HCT116 (cell line): ENCODE results near the gene DIP2C.

Experiments used
- ELF1 ChIP-seq: IDR thresholded peaks from 2 replicates; pipeline ENCODE4 v1.6.1; 2012; ENCODE audit warnings: low read depth, borderline replicate concordance
- EZH2 ChIP-seq: fragments of 200-600 bp; sonication (generic); IDR thresholded peaks from 2 replicates; pipeline ENCODE4 v1.6.1; 2017; ENCODE audit warnings: antibody characterized with exemption, mixed run types
- EZH2phosphoT487 ChIP-seq: fragments of 200-600 bp; IDR thresholded peaks from 2 replicates; pipeline ENCODE4 v1.6.1; 2018; ENCODE audit warnings: antibody characterized with exemption, borderline replicate concordance
- MAX ChIP-seq: IDR thresholded peaks from 2 replicates; pipeline ENCODE4 v1.6.1; 2012
- POLR2A ChIP-seq: IDR thresholded peaks from 2 replicates; pipeline ENCODE4 v1.7.0; 2011; ENCODE audit warnings: borderline replicate concordance; ENCODE audit not compliant: insufficient read depth, insufficient read length; ENCODE audit errors: extremely low read depth
- POLR2AphosphoS5 ChIP-seq: IDR thresholded peaks from 2 replicates; pipeline ENCODE4 v1.6.1; 2011; ENCODE audit warnings: mild to moderate bottlenecking, low read depth, low read length, moderate library complexity
- RAD21 ChIP-seq: IDR thresholded peaks from 2 replicates; pipeline ENCODE4 v1.6.1; 2012; ENCODE audit warnings: low read depth, mild to moderate bottlenecking
- REST ChIP-seq: IDR thresholded peaks from 2 replicates; pipeline ENCODE4 v1.6.1; 2012; ENCODE audit warnings: low read depth
- SIN3A ChIP-seq: IDR thresholded peaks from 2 replicates; pipeline ENCODE4 v1.6.1; 2012; ENCODE audit warnings: low read depth
- TF ChIP-seq, protein P1 (sequence below), 3 experiments: fragments of 200-600 bp in 1 of 3; sonication (generic) in 1 of 3; IDR thresholded peaks in 2 of 3; conservative IDR thresholded peaks in 1 of 3; 2 replicates each; pipeline ENCODE4 v1.5.1; 2012 to 2017; ENCODE audit warnings: low read depth in 2 of 3, low read length in 2 of 3, antibody characterized with exemption in 1 of 3, borderline replicate concordance in 1 of 3, control low read depth in 1 of 3, mild to moderate bottlenecking in 1 of 3, mixed read lengths in 1 of 3, mixed run types in 1 of 3, moderate library complexity in 1 of 3; ENCODE audit not compliant: insufficient read depth in 1 of 3

DNA sequence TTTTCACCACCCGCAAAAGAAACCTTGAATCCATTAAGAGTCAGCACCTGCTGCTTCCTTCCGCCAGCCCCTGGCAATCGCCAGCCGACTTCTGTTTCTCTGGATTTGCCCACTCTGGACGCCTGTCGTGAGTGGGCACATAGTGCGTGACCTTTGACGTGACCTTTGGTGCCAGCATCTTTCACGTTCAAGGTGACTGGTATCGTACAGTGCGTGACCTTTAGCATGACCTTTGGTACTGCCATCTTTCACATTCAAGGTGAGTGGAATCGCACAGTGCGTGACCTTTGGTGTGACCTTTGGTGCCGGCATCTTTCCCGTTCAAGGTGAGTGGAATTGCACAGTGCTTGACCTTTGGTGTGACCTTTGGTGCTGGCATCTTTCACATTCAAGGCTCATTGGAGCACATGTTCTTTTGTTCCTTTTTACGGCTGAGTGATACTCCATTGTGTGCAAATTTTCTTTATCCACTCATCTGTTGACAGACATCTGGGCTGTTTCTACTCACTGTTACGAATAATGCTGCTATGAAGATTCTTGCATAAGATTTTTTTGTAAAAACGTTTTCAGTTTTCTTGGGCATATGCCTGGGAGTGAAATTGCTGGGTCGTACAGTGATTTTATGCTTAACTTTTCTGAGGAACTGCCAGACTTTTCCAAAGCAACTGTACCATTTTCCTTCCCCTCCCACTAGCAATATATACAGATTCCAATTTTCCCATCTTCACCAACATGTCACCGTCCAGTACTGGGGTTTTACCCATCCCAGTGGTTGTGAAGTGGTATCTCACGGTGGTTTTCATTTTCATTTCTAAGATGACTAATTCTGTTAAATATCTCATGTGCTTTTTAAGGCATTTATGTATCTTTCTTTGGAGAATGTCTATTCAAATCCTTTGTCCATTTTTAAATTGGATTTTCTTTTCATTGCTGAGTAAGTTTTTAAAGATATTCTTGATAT, 145.3 kb downstream of the DIP2C start:
- TF ChIP-seq POLR2A (no peak), REST (no peak), POLR2AphosphoS5 (no peak), EZH2 (no peak), RAD21 (no peak), EZH2phosphoT487 (no peak), MAX (no peak), SIN3A (no peak), ELF1 (no peak)
- TF ChIP-seq, protein P1, sequence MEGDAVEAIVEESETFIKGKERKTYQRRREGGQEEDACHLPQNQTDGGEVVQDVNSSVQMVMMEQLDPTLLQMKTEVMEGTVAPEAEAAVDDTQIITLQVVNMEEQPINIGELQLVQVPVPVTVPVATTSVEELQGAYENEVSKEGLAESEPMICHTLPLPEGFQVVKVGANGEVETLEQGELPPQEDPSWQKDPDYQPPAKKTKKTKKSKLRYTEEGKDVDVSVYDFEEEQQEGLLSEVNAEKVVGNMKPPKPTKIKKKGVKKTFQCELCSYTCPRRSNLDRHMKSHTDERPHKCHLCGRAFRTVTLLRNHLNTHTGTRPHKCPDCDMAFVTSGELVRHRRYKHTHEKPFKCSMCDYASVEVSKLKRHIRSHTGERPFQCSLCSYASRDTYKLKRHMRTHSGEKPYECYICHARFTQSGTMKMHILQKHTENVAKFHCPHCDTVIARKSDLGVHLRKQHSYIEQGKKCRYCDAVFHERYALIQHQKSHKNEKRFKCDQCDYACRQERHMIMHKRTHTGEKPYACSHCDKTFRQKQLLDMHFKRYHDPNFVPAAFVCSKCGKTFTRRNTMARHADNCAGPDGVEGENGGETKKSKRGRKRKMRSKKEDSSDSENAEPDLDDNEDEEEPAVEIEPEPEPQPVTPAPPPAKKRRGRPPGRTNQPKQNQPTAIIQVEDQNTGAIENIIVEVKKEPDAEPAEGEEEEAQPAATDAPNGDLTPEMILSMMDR (IDR thresholded peaks at IDR 0.05 in 2 of 3, conservative IDR thresholded peaks at IDR 0.05 in 1 of 3; ENCODE audit: borderline replicate concordance in 1 of 3, insufficient read depth in 1 of 3, low read depth in 2 of 3, low read length in 2 of 3), result no peak
